GM12878 (cell line): Measurements from ENCODE around the gene PIK3R2. TPM values are rescaled to one million over a fixed set of nuclear protein-coding genes. Genes with fewer than 3 reads are reported as not detected.

Experiments used
- ATF2 ChIP-seq: IDR thresholded peaks from 2 replicates; pipeline ENCODE4 v1.6.1; 2012; ENCODE audit warnings: low read length, inconsistent platforms
- CBFB ChIP-seq: IDR thresholded peaks from 2 replicates; pipeline ENCODE4 v1.6.1; 2016; ENCODE audit warnings: antibody characterized with exemption, low read depth
- CREB1 ChIP-seq: IDR thresholded peaks from 2 replicates; pipeline ENCODE4 v1.6.1; 2012; ENCODE audit warnings: low read depth, mild to moderate bottlenecking, inconsistent platforms
- IKZF2 ChIP-seq, 2 experiments: fragments of 450-650 bp; IDR thresholded peaks; 2 replicates each; pipeline ENCODE4 v1.6.1; 2017; ENCODE audit warnings: mild to moderate bottlenecking in 2 of 2, moderate library complexity in 2 of 2
- MEF2A ChIP-seq: IDR thresholded peaks from 2 replicates; pipeline ENCODE4 v1.6.1; 2011; ENCODE audit warnings: low read depth, mild to moderate bottlenecking, low read length, moderate library complexity; ENCODE audit not compliant: insufficient read depth
- MEF2B ChIP-seq: fragments of 450-650 bp; IDR thresholded peaks from 2 replicates; pipeline ENCODE4 v1.6.1; 2018; ENCODE audit warnings: mild to moderate bottlenecking, moderate library complexity; ENCODE audit not compliant: partially characterized antibody, poor library complexity, severe bottlenecking
- NR2C1 ChIP-seq: fragments of 450-650 bp; IDR thresholded peaks from 2 replicates; pipeline ENCODE4 v1.6.1; 2017; ENCODE audit warnings: antibody characterized with exemption, mild to moderate bottlenecking, moderate library complexity
- PAX5 ChIP-seq: IDR thresholded peaks from 2 replicates; pipeline ENCODE4 v1.6.1; 2011; ENCODE audit warnings: low read depth, low read length, borderline replicate concordance
- PKNOX1 ChIP-seq: fragments of 450-650 bp; IDR thresholded peaks from 2 replicates; pipeline ENCODE4 v1.6.1; 2016; ENCODE audit warnings: mild to moderate bottlenecking
- RCOR1 ChIP-seq: conservative IDR thresholded peaks from 2 replicates; pipeline ENCODE4 v1.6.1; 2012; ENCODE audit warnings: low read depth, low read length, improper control_type of control experiment
- RELB ChIP-seq: fragments of 450-650 bp; IDR thresholded peaks from 2 replicates; pipeline ENCODE4 v1.6.1; 2017; ENCODE audit warnings: low read depth, mild to moderate bottlenecking, moderate library complexity
- SKIL ChIP-seq: fragments of 450-650 bp; IDR thresholded peaks from 2 replicates; pipeline ENCODE4 v1.6.1; 2017; ENCODE audit warnings: mild to moderate bottlenecking, low read depth, inconsistent platforms; ENCODE audit not compliant: poor library complexity, severe bottlenecking
- SMAD5 ChIP-seq: IDR thresholded peaks from 2 replicates; pipeline ENCODE4 v1.6.1; 2016; ENCODE audit warnings: antibody characterized with exemption, low read depth
- SP1 ChIP-seq: IDR thresholded peaks from one replicate; pipeline ENCODE4 v1.6.1; 2011; ENCODE audit warnings: low read depth, low read length
- TBL1XR1 ChIP-seq: IDR thresholded peaks from 2 replicates; pipeline ENCODE4 v1.6.1; 2012; ENCODE audit warnings: low read depth, low read length, improper control_type of control experiment
- ZNF217 ChIP-seq: fragments of 450-650 bp; IDR thresholded peaks from 2 replicates; pipeline ENCODE4 v1.6.1; 2017; ENCODE audit warnings: antibody characterized with exemption, mild to moderate bottlenecking
- ZNF24 ChIP-seq: fragments of 450-650 bp; IDR thresholded peaks from 2 replicates; pipeline ENCODE4 v1.6.1; 2017; ENCODE audit warnings: antibody characterized with exemption, mild to moderate bottlenecking
- ZNF687 ChIP-seq: fragments of 450-650 bp; IDR thresholded peaks from 2 replicates; pipeline ENCODE4 v1.6.1; 2017; ENCODE audit warnings: mild to moderate bottlenecking, moderate library complexity
- polyA plus RNA-seq, 11 experiments: library from polyadenylated mRNA; depleted of rRNA in 4 of 11; unstranded in 6 of 11; stranded (reverse) in 5 of 11; fragments of >200 nt; fragmentation: Nextera tagmentation in 4 of 11; fragmentation: Illumina TruSeq in 1 of 11; extraction: Ambion mirVana in 4 of 11; extraction: Trizol in 1 of 11; gene quantifications; 1 replicate in 1 of 11; 2 replicates in 10 of 11; pipeline versions ENCODE4 v1.2.1 to v1.2.3, GENCODE V29; 2011 to 2016; ENCODE audit warnings: inconsistent platforms in 2 of 11, missing spikeins in 2 of 11, low read depth in 1 of 11
- total RNA-seq, 4 experiments: library from RNA; depleted of rRNA in 3 of 4; stranded (reverse); fragments of >200 nt in 3 of 4; fragmentation: Illumina TruSeq in 1 of 4; extraction: Trizol in 1 of 4; gene quantifications; 2 replicates each; pipeline versions ENCODE4 v1.2.1 to v1.2.3, GENCODE V29; 2013 to 2021

Gene PIK3R2
- total and polyA plus RNA-seq, 10 of the 15 experiments (the other 5 are each of a cell fraction or from before 2014, with no cell fraction given) = 0.26 to 22.6 (median 2.5) TPM

- no peak for TF ChIP-seq PKNOX1
- peak; percentile 32; the same call in 1 of the 2 replicates for TF ChIP-seq ZNF217
- 0 out of 2 replicates have a peak, but pooled peaks have one; percentile 63 for TF ChIP-seq TBL1XR1
- TF ChIP-seq MEF2B = peak; percentile 100
- no peak for TF ChIP-seq SMAD5
- TF ChIP-seq RCOR1 = no peak; the same call in 1 of the 2 replicates
- no peak for TF ChIP-seq ZNF24
- TF ChIP-seq CREB1 = 0 out of 2 replicates have a peak, but pooled peaks have one; percentile 11
- TF ChIP-seq NR2C1 = 0 out of 2 replicates have a peak, but pooled peaks have one; percentile 15
- peak; percentile 73 for TF ChIP-seq ZNF687
- TF ChIP-seq MEF2A = 0 out of 2 replicates have a peak, but pooled peaks have one; percentile 36
- peak; percentile 75 for TF ChIP-seq ATF2
- TF ChIP-seq PAX5 = no peak
- TF ChIP-seq SP1 = peak; percentile 14
- TF ChIP-seq RELB = peak; percentile 58; the same call in 1 of the 2 replicates
- TF ChIP-seq CBFB = peak; percentile 51; the same call in 1 of the 2 replicates
- peak; percentile 83 for TF ChIP-seq SKIL
- TF ChIP-seq IKZF2 (IDR thresholded peaks at IDR 0.05) = peak; percentile 88 to 92
These were observed 17.8 kb downstream of the PIK3R2 start (continued) for GRCh38 chr19:18170714-18171255.
